Ishikawa (cell line): ENCODE results near the gene PPP4R1.

Source experiments
- CEBPB ChIP-seq: IDR thresholded peaks from 2 replicates; pipeline ENCODE4 v1.6.1; 2012
- CREB1 ChIP-seq: IDR thresholded peaks from 2 replicates; pipeline ENCODE4 v1.6.1; 2012; ENCODE audit warnings: low read depth
- EGR1 ChIP-seq: IDR thresholded peaks from 2 replicates; pipeline ENCODE4 v1.6.1; 2012
- EP300 ChIP-seq: IDR thresholded peaks from 2 replicates; pipeline ENCODE4 v1.6.1; 2012; ENCODE audit warnings: borderline replicate concordance
- FOXM1 ChIP-seq: IDR thresholded peaks from 2 replicates; pipeline ENCODE4 v1.6.1; 2012; ENCODE audit warnings: low read depth, borderline replicate concordance
- RAD21 ChIP-seq: IDR thresholded peaks from 2 replicates; pipeline ENCODE4 v1.6.1; 2012; ENCODE audit warnings: low read depth
- REST ChIP-seq: IDR thresholded peaks from 2 replicates; pipeline ENCODE4 v1.6.1; 2012; ENCODE audit warnings: low read depth, mild to moderate bottlenecking
- TAF1 ChIP-seq: IDR thresholded peaks from 2 replicates; pipeline ENCODE4 v1.6.1; 2012; ENCODE audit warnings: low read depth, mild to moderate bottlenecking
- TCF12 ChIP-seq: IDR thresholded peaks from 2 replicates; pipeline ENCODE4 v1.6.1; 2012; ENCODE audit warnings: low read depth
- TEAD4 ChIP-seq: IDR thresholded peaks from 2 replicates; pipeline ENCODE4 v1.6.1; 2012
- YY1 ChIP-seq: IDR thresholded peaks from 2 replicates; pipeline ENCODE4 v1.6.1; 2012; ENCODE audit warnings: low read depth
- ZBTB7A ChIP-seq: IDR thresholded peaks from 2 replicates; pipeline ENCODE4 v1.6.1; 2012; ENCODE audit warnings: low read depth
- TF ChIP-seq, protein P1 (sequence below): IDR thresholded peaks from 2 replicates; pipeline ENCODE4 v1.6.1; 2012

DNA sequence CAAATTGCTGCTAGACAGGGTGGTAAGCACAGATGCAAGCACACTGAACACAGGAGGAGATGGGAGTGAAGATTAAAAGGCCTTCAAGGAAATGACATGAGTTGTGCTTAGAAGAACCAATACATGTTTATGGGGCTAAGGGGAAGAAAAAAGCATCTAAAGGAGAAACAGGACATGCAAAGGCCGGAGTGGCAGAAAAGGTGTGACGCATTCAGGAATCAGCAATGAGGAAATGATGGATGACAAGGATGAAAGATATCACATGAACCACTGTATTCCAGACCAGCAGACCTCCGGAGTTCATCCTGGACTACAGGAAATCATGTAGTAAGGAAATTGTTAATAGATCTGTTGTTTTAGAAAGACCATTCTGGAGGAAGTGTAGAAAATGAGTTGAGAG, 42.8 kb downstream of the PPP4R1 start:
- TF ChIP-seq REST (no peak), TAF1 (no peak), EP300 (no peak), YY1 (no peak), FOXM1 (no peak), EGR1 (no peak), RAD21 (no peak), CEBPB (no peak), TCF12 (no peak), TEAD4 (no peak), ZBTB7A (no peak), CREB1 (no peak)
- TF ChIP-seq, protein P1, sequence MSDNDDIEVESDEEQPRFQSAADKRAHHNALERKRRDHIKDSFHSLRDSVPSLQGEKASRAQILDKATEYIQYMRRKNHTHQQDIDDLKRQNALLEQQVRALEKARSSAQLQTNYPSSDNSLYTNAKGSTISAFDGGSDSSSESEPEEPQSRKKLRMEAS: no peak
